Stimulated activated CD4-positive, alpha-beta T cell treated with anti-CD3 and anti-CD28 coated beads, Interleukin-1b, Interleukin-23, amount 100 ng/mL, for 1 hour (primary cell): ENCODE measurements around the gene WSCD2.

Experiments
- DNase-seq, 2 donors: peaks; one replicate each; pipeline ENCODE4 v3.0.0-alpha.2; 2020; ENCODE audit warnings: low read depth in 2 of 2

Gene WSCD2

DNA sequence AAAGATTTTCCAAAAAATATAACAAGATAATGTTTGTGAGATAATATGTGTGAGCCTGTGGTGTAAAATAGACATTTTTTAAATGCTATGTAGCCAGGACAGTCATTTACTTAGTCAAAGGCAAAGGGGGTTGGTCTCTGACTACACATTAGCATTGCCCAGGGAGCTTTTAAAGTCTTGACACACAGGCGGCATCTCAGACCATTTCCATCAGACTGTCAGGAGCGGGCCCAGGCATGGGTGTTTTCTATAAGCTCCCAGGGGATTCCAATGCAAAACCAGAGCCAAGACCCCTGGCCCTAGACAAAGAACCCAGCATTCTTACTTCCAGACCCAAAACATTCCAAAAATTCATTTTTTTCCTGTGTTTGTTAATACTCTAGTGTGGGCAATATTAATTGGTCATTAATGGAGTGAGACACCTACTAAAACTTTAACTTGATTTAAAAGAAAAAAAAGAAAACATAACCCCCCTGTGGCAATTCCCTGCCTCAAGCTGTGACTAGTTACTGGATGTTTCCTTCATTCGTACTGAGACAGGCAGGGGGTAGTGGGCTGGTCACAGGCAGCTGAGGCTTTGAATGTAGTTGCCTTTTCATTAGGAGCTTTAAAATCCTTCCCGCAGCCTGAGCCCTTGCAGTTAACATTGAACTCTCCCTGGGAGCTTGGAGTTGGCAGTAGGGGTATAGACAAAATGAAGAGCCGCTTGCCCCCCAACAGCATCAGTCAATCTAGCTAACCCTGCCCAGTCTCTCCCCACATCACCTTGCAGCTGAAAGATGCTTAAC, 106.3 kb downstream of the WSCD2 start:
- no peak for DNase-seq

DNA sequence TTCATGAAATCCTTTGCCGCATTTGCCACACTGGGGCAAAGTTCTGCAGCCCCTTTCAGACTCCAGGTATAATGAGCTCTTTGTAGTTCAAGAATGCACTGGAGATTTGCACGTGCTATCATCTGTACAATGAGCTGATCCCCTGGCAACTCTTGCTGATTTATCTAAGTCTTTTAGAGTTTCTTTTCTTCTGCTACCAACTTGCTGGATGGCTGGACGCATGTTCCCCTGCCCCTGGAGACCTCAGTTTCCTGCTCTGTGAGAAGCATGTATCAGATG, 106.8 kb downstream of the WSCD2 start:
- no peak for DNase-seq

DNA sequence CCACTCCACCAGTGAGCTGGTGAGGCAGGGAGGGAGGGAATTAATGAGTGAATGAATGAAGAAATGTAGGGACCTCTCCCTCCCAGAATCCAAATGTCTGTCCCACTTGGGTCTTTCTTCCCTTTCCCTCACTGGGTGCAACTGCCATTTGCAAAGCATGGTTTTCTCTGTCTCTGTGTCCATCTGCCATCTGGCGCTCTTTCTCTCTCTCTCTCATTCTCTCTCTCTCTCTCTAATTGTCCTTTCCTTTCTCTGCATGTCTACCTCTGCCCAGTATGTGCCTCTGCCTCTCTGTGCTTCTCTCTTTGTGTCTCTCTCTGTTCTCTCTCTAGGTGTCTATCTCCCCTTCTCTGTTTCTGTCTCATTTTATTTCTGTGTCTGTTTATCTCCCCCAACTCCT, 107.3 kb downstream of the WSCD2 start:
- DNase-seq = no peak

DNA sequence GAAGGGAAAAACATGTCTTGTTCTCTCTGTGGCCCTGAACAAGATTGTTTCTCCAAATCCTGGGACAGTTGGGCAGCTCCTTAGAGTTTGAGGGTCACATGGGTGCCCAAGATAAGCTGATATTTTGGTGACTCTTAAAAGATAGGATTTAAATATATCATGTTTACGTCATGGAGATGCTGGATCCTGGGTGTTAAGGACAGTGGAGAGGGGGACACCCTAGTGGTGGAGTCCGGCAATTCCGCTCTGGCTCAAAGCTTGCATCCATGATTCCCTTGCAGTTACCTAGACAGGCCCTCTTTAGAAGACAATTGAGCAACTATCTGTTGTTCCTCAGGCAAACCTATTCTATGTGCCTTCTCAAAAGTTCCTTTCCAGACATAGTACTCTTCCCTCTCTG, 108.2 kb downstream of the WSCD2 start:
- DNase-seq = no peak

DNA sequence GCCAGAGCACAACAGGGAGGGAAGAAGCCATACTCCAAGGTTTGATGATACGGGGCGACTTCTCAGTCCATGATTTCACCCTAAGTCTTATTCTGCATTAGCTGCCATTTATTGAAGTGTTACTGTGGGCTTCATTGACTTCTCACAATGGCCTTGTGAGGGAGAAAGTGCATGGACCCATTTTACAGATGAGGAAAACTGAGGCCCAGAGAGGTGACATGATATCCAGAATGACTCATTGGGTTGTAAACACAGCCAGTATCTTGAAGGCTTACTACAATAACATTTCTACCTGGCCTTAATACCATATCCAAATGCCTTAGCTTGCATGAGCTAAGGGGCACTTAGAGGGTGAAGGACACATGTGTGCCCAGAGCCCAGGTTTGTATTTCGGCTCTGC, 109.4 kb downstream of the WSCD2 start:
- no peak for DNase-seq

DNA sequence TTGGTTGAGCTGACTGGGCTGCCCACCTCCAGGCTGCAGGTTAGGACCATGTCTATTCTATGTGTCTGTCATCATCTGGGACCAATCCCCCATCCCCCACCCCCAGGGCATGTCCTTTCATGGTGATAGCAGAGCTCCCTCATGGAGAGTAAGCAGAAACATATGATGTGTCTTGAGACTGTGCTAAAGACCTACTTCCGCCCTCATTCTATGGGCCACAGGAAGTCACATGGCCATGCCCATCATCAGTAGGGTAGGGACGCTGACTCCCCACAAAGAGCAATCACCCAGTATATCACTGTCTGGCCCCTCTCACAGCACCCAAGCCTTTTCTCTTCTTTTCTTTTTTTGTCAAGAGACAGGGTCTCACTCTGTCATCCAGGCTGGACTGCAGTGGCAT, 110.3 kb downstream of the WSCD2 start:
- DNase-seq = no peak

DNA sequence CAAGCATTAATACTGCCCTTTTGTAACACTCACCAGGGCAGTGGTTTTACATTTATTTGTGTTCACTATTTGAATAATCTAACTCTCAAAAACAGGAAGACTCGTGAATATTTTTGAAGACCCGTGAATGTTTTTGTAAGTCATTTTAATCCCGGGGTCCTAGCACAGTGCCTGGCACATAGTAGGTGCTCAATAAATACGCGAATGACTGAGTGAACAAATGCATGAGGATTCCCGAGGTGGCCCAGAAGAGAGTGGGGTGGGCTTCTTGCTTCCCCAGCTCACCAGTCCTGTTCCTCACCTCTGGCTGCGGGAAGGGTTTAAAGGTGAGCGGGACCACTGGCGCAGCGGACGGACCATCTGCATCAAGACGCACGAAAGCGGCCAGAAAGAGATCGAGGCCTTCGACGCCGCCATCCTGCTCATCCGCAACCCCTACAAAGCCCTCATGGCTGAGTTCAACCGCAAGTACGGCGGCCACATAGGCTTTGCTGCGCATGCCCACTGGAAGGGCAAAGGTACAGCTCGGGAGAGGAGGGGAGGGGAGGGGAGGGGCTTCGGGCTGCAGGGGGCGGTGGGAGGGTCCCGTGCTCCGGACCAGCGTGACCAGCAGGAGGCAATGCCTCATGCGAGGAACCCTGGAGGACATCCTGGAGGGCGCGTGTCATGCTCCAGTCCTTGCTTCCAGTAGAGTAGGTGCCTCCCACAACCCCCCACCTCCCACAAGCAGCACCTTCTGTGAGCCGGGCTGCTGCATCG, 111.1 kb downstream of the WSCD2 start:
- no peak for DNase-seq

DNA sequence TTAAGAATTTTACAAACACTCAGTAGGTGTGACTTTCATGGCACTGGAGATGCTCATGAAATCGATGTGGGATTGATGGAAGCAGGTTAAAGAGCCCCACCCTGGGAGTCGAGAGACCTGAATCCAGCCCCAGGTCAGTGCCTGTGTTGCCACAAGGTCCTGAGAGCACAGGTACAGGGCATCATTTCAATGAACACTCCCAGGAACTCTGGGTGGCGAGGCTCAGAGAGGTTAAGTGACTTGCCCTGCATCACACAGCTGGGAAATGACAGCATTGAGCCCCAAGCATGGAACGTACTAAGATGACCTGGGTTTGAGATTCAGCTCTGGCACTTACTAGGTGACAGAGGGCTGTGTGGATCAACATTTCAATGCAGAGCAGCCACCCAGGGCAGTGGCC, 111.8 kb downstream of the WSCD2 start:
- no peak for DNase-seq

DNA sequence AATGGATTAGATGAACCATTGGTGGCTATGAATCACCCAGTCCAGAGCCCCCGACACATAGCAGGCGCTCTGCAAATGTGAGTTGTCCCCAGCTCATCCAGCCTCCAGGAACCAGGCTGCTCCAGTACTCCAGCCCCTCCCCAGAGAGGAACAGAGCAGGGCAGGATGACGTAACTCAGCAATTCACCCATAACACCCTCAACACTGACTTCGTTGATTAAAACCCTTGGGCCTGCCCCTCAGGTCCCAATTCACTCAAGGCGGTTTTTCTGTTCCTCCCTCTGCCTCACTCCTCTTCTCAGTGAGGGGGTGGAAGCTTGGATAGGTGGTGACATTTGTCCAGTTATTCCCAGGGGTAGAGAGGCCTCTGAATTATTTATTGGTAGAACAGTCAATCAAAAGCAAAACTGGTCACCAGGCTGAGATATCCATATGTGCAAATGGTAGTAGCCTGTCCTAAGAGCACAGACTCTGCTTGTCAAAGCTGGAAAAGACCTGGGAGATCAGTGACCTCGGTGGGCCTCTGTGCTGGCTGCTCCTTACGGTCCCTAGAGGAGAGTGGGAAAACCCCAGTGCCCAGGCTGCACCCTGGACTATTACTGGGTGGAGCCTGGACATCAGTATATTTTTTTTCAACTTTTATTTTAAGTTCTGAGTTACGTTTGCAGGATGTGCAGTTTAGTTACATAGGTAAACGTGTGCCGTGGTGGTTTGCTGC, 113.1 kb downstream of the WSCD2 start:
- DNase-seq = no peak

DNA sequence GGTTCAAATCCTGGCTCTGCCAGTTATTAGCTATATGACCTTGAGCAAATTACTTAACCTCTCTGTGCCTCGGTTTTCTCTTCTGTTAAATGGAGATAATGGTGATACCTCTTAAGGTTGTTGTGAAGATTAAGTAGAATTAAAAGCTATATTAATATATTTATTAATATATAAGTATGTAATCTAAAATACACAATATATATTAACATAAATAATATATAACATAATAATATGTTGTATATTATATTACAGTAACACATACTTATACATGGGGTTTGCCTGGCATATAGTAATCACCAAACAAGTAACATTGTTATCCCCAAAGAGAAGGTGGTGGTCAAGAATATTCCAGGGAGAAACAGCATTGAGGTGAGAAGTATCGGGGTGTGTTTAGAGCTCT, 118.0 kb downstream of the WSCD2 start:
- DNase-seq = no peak

DNA sequence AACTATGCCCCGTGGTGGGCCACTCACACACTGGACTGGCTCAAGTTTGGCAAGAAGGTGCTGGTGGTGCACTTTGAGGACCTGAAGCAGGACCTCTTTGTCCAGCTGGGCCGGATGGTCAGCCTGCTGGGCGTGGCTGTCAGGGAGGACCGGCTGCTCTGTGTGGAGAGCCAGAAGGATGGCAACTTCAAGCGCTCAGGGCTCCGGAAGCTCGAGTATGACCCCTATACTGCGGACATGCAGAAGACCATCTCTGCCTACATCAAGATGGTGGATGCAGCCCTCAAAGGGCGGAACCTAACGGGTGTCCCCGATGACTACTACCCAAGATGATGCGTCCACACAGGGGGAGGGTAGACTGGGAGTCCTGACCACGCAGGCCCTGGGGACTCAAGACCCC, 118.9 kb downstream of the WSCD2 start:
- no peak for DNase-seq

DNA sequence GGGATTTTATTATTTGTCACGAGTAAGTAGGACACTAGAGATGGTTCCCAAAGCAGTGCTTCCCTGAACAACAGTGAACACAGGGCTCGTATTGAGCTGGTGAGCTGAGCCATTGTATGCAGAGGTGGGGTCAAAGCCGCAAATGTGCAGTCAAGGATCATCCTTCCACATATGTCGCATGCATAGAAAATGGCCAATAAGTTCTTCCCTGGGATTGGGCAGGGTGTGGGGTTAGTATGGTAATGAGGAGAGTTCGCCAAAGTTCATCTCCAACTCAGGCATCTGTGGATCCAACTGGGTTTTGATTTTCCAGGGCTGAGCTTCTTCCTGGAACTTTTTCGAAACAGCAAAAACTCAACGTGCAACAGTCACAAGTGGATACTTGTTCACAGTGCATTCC, 123.4 kb downstream of the WSCD2 start:
- no peak for DNase-seq

DNA sequence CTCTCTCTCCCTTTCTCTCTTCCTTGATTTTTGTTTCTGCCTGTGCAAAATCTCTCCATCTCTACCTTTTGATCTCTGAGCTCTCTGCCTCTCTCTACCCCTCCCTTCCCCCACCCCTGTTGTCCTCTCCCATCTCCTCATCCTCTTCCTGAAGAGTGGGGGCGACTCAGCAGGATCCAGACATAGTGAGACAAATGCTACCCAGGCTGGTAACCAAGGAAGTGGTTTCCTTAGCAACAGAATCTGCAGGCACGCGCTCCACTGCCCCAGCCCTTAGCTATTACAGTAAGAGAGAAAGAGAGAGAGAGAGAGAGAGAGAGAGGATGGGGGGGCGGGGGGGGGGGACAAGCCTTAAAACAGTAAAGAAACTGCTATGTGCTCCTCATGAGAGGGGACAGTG, 124.5 kb downstream of the WSCD2 start:
- no peak for DNase-seq

DNA sequence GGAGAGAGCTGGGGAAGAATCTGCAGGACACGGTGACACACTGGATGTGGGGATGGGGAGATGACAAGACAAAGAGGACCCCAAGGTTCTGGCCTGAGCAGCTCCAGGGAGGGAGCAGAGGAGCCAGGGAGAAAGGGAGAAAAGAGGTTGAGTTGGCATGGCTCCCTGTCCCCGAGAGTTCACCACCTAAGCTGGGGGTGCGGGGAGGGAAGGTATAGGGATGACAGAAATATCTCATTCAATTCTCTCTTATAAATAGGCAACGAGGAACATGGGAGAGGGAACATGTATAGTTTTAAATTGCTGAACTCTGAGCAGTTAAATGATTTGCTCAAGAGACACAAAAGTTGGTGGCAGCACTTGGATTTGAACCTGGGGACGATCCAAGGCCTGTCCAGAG, 124.9 kb downstream of the WSCD2 start:
- no peak for DNase-seq

DNA sequence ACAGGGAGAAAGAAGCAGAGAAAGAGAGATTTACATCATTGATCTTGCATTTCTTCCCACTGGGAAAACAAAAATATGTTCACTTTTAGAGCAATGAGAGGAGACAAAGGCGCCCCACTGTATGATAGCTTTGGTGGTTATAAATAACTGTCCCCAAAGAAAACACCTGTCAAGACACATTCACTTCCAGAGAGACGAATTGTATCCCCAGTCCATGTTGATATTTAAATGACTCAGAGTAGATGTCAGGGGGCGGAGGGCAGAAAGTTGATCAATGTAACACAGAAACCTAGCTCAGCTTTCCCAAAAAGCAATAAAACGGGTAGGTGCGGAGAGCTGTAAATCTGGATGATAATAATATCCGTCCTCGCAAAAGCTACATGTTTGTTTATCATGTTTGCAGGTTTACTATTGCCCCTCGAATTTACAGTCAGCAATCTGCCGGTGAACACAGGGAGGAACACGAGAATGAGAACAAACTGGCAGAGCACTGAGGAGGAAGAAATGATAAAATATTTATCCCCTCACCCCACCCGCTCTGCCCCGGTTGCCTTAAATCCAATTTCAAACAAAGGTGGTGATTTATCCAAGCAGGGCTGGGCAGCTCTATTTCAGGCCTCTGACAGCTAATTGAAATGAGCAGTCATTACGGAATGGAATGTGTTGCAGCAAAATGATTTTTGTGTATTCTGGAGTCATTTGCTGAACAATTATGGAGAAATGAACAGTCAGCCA, 125.6 kb downstream of the WSCD2 start:
- no peak for DNase-seq

DNA sequence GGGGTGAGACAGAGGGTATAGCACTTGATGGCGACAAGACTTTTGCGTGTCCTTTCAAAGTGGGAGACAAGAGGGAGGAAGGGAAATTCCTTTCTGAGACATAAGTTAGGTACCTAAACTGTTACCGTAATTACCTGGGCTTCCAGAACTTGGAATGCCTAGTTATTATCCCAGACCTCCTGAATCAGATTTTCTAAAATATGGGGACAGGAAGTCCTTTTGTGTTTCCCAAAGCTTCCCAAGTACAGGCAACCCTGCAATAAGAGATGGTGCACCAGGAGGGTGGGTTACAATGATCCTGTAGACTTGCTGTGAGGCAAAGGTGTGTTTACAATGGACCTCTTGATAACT, 126.1 kb downstream of the WSCD2 start:
- DNase-seq = no peak

DNA sequence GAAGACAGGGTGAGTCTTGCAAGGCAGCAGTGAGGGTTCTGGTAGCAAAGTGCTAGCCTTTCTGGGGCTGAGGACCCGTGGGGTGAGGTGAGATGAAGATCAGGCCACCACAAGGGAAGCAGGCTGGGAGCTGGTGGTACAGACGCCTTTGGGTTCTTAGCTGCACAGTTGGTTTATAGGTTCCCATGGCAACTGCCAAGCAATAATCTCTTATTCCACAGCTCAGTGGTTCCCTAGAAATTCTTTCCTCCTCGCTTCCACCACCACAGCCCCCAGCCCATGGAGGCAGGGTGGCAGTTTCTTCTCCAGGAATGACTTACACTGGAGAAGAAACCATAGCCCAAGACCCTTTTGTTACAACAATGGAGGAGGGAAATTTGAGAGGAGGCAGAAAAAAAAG, 127.9 kb downstream of the WSCD2 start:
- no peak for DNase-seq

DNA sequence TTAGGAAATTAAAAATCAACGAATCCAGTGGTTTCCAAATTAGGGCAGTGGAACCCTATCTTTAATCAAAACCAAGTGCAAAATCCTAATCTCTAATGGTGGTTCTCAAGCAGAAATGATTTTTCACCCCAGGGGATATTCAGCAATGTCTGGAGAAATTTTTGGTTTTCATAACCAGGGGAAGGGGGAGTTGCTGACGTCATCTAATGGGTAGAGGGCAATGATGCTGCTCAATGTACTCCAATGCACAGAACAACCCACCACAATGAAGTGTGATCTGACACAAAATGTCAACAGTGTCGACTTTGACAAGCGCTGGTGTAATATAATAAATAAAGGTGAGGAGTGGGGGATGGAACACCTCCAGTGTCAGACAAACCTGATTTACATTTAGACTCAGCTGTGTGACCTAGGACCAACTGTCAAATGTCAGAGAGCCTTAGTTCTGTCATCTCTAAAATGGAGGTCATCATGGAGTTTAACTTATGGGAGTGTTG, 128.6 kb downstream of the WSCD2 start:
- DNase-seq = no peak

DNA sequence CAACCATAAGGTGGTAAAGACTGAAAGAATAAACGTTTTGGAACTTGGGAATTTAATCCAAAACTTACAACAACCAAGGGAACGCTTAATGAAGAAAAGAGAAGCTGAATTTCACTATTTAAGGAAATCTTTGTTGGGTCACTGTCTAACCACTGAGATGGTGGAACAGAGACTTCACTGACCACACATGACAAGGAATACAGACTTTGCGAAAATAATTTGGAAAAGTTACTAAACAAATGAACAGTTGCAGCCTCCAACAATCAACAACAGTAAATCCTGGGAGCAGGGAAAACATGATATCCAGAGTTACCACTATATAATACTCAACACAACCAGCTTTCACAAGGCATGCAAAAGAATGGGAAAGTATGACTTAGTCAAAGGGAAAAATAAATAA, 131.0 kb downstream of the WSCD2 start:
- no peak for DNase-seq

DNA sequence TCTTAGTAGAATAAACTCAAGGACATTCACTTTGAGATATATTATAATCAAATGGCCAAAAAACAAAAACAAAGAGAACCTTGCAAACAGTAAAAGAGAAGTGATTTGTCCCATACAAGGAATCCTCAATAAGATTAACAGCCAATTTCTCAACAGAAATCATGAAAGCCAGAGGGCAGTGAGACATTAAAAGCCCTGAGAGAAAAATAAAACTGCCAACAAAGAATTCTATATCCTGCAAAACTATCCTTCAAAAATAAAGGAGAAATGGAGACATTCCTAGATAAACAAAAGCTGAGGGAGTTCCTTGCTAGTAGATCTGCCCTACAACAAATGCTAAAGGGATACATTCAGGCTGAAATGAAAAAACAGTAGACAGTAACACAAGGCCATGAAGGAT, 131.9 kb downstream of the WSCD2 start:
- DNase-seq = no peak

DNA sequence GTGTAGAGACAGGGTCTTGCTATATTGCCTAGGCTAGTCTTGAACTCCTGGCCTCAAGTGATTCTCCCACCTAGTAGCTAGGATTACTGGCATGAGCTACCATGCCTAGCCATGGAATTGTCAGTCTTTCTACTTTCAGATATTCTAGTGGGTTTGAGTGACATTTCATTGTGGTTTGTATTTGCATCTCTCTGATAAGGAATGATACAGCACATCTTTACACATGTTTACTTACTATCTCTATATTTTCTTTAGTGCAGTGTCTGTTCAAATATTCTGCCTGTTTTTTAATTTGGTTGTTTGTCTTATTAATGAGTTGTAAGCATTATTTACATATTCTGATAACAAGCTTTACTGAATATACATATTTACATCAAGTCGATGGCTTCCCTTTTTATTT, 136.4 kb downstream of the WSCD2 start:
- no peak for DNase-seq

DNA sequence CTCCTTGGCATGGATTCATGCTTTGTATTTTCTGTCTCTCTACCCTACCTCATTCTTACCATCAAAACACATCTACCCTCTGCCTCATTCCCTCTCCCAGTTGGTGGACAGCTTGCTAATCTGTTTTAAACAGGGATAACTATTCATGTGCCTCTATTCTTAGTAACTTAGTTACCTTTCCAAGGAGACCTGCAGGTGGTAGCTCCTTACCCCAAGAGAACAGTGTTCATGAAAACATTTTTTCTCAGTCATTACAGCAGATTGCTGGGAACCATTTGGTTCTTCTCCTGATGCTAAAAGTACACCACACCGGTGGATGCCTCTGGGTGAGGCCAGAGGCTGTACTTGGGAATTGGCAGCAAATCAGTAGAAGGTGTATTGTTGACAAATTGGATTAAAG, 137.0 kb downstream of the WSCD2 start:
- DNase-seq = no peak
